ENCODE measurements around the gene ETV6. TPM values are rescaled to one million over a fixed set of nuclear protein-coding genes. Genes with fewer than 3 reads are reported as not detected.

Gene ETV6
- polyA plus RNA-seq, 1 donor (not counting 4 experiments of a cell fraction or from before 2014, with no cell fraction given) = 5.3 TPM

- H3K9me1 ChIP-seq (ENCODE audit: control insufficient read depth, extremely low read depth, insufficient read depth, low read length) = no peaks in the 10 kb centered on the region
- H3K4me1 ChIP-seq (ENCODE audit: control insufficient read depth, extremely low read depth, insufficient read depth, low read length) = peaks cover 29% of the 10 kb centered on the region
- no peak for TF ChIP-seq EZH2 (IDR thresholded peaks at IDR 0.05; ENCODE audit: low read length)
- no peak for TF ChIP-seq CTCF (optimal IDR thresholded peaks at IDR 0.05 in 1 of 3, IDR thresholded peaks at IDR 0.05 in 1 of 3, conservative IDR thresholded peaks at IDR 0.05 in 1 of 3; ENCODE audit: extremely low read depth in 1 of 3, insufficient read depth in 2 of 3, low read length in 3 of 3)
- no peaks in the 10 kb centered on the region for H4K20me1 ChIP-seq (ENCODE audit: control insufficient read depth, extremely low read depth, insufficient read depth, low read length)
- no peaks in the 10 kb centered on the region for H3K9me3 ChIP-seq (ENCODE audit: control insufficient read depth, low read depth, low read length)
- H3K9ac ChIP-seq (ENCODE audit: control insufficient read depth, extremely low read depth, insufficient read depth, low read length) = peak overlapping the region; percentile 2
- no peak overlapping the region for H3K4me3 ChIP-seq (ENCODE audit: control insufficient read depth in 2 of 3, extremely low read depth in 1 of 3, insufficient read depth in 2 of 3, low read depth in 1 of 3, low read length in 3 of 3)
- dilution Hi-C loops (cut with MboI; ENCODE audit: extremely low pct_ligation_motif_present, low sequenced_read_pairs) = no loop called here
- no peaks in the 10 kb centered on the region for H3K27me3 ChIP-seq (ENCODE audit: control insufficient read depth, extremely low read depth, insufficient read depth, low read length)
- peak; percentile 41 for FAIRE-seq
- peak; percentile 38 for DNase-seq (ENCODE audit: low read depth, low spot score)
- peak overlapping the region; percentile 19 for H3K4me2 ChIP-seq (ENCODE audit: control insufficient read depth, extremely low read depth, insufficient read depth, low read depth, low read length)
- H3K79me2 ChIP-seq (ENCODE audit: control insufficient read depth, insufficient read depth, low read length) = peaks cover 1% of the 10 kb centered on the region
- peak overlapping the region; percentile 41 for H2AFZ ChIP-seq (ENCODE audit: control insufficient read depth, low read length)
- peak overlapping the region; percentile 34 for H3K27ac ChIP-seq (ENCODE audit: control insufficient read depth, insufficient read depth, low read length)
- no peaks in the 10 kb centered on the region for H3K36me3 ChIP-seq (ENCODE audit: control insufficient read depth in 2 of 2, extremely low read depth in 1 of 2, insufficient read depth in 2 of 2, low read length in 2 of 2)
These were observed 70.2 kb downstream of the ETV6 start for GRCh38 chr12:11719678-11720099.

- H3K4me2 ChIP-seq (ENCODE audit: control insufficient read depth, extremely low read depth, insufficient read depth, low read depth, low read length) = no peak overlapping the region
- peaks cover 36% of the 10 kb centered on the region for H3K4me1 ChIP-seq (ENCODE audit: control insufficient read depth, extremely low read depth, insufficient read depth, low read length)
- no peak for DNase-seq (ENCODE audit: low read depth, low spot score)
- no peak overlapping the region for H3K27ac ChIP-seq (ENCODE audit: control insufficient read depth, insufficient read depth, low read length)
- no peak overlapping the region for H2AFZ ChIP-seq (ENCODE audit: control insufficient read depth, low read length)
- H3K4me3 ChIP-seq (ENCODE audit: control insufficient read depth in 2 of 3, extremely low read depth in 1 of 3, insufficient read depth in 2 of 3, low read depth in 1 of 3, low read length in 3 of 3) = no peak overlapping the region
- no peaks in the 10 kb centered on the region for H3K27me3 ChIP-seq (ENCODE audit: control insufficient read depth, extremely low read depth, insufficient read depth, low read length)
- no peaks in the 10 kb centered on the region for H4K20me1 ChIP-seq (ENCODE audit: control insufficient read depth, extremely low read depth, insufficient read depth, low read length)
- dilution Hi-C loops (cut with MboI; ENCODE audit: extremely low pct_ligation_motif_present, low sequenced_read_pairs) = no loop called here
- H3K36me3 ChIP-seq (ENCODE audit: control insufficient read depth in 2 of 2, extremely low read depth in 1 of 2, insufficient read depth in 2 of 2, low read length in 2 of 2) = peaks cover 0 to 1% of the 10 kb centered on the region in 2 experiments
- H3K9me3 ChIP-seq (ENCODE audit: control insufficient read depth, low read depth, low read length) = no peaks in the 10 kb centered on the region
- no peak for TF ChIP-seq CTCF (optimal IDR thresholded peaks at IDR 0.05 in 1 of 3, IDR thresholded peaks at IDR 0.05 in 1 of 3, conservative IDR thresholded peaks at IDR 0.05 in 1 of 3; ENCODE audit: extremely low read depth in 1 of 3, insufficient read depth in 2 of 3, low read length in 3 of 3)
- no peak for TF ChIP-seq EZH2 (IDR thresholded peaks at IDR 0.05; ENCODE audit: low read length)
- peaks cover 16% of the 10 kb centered on the region for H3K79me2 ChIP-seq (ENCODE audit: control insufficient read depth, insufficient read depth, low read length)
- no peaks in the 10 kb centered on the region for H3K9me1 ChIP-seq (ENCODE audit: control insufficient read depth, extremely low read depth, insufficient read depth, low read length)
- H3K9ac ChIP-seq (ENCODE audit: control insufficient read depth, extremely low read depth, insufficient read depth, low read length) = no peak overlapping the region
- no peak for FAIRE-seq
These were observed 72.6 kb downstream of the ETV6 start for GRCh38 chr12:11722071-11722470.
